Measurements from ENCODE around the gene PROX1. TPM values are rescaled to one million over a fixed set of nuclear protein-coding genes. Genes with fewer than 3 reads are reported as not detected.

PROX1 gene
- total and polyA plus RNA-seq, 2 experiments from 2014 or later, result under 0.01 to 0.20 TPM

GRCh38 chr1:213968146-213968825, 19.5 kb upstream of the PROX1 start:
- H3K4me2 ChIP-seq (ENCODE audit: unreplicated experiment), result no peak overlapping the region
- in situ Hi-C loops (cut with MboI), result no loop called here

GRCh38 chr1:213969958-213970555, 17.7 kb upstream of the PROX1 start:
- Histone ChIP-seq H4K20me1 (ENCODE audit: insufficient read depth) (no peaks in the 10 kb centered on the region), H3K9me3 (ENCODE audit: low read depth) (no peaks in the 10 kb centered on the region), H2AFZ (no peak overlapping the region), H3K27ac (no peak overlapping the region), H3K4me2 (ENCODE audit: unreplicated experiment) (no peak overlapping the region), H3K4me1 (ENCODE audit: insufficient read depth) (no peaks in the 10 kb centered on the region), H3K9me2 (ENCODE audit: insufficient read depth) (no peaks in the 10 kb centered on the region), H3K36me3 (ENCODE audit: low read depth) (no peaks in the 10 kb centered on the region), H3K4me3 (no peak overlapping the region), H3K27me3 (replicated peaks; ENCODE audit: insufficient read depth) (no peaks in the 10 kb centered on the region), H3F3A (ENCODE audit: insufficient read depth) (no peaks in the 10 kb centered on the region), H3K79me2 (ENCODE audit: insufficient read depth) (no peaks in the 10 kb centered on the region), H3K9ac (no peak overlapping the region)
- in situ Hi-C loops (cut with MboI), result no loop called here
- no peak for TF ChIP-seq EZH2phosphoT487 (IDR thresholded peaks at IDR 0.05; ENCODE audit: insufficient read depth, low read depth)
- TF ChIP-seq EZH2 (IDR thresholded peaks at IDR 0.05; ENCODE audit: insufficient read depth, poor library complexity, severe bottlenecking), result no peak
- 14 to 28% methylated on average over 2 of the region's 2 CpGs for WGBS, 2 experiments (ENCODE audit: low coverage in 1 of 2, low lambda C conversion rate in 2 of 2, missing lambda C conversion rate in 2 of 2)
- DNase-seq, result no peak

More at GRCh38 chr1:213968146-213968825, 19.5 kb upstream of the PROX1 start:
- H3K36me3 ChIP-seq (ENCODE audit: low read depth), result no peaks in the 10 kb centered on the region
- H3K4me3 ChIP-seq, result no peak overlapping the region
- no peak for TF ChIP-seq EZH2 (IDR thresholded peaks at IDR 0.05; ENCODE audit: insufficient read depth, poor library complexity, severe bottlenecking)
- TF ChIP-seq EZH2phosphoT487 (IDR thresholded peaks at IDR 0.05; ENCODE audit: insufficient read depth, low read depth), result no peak
- H3K9ac ChIP-seq, result no peak overlapping the region
- H4K20me1 ChIP-seq (ENCODE audit: insufficient read depth), result no peaks in the 10 kb centered on the region
- DNase-seq, result no peak
- no peaks in the 10 kb centered on the region for H3K9me3 ChIP-seq (ENCODE audit: low read depth)
- WGBS, 2 experiments (ENCODE audit: low coverage in 1 of 2, low lambda C conversion rate in 2 of 2, missing lambda C conversion rate in 2 of 2), result 36 to 38% methylated on average over 4 of the region's 4 CpGs
- H3K9me2 ChIP-seq (ENCODE audit: insufficient read depth), result no peaks in the 10 kb centered on the region
- no peak overlapping the region for H2AFZ ChIP-seq
- no peak overlapping the region for H3K27ac ChIP-seq
- H3K79me2 ChIP-seq (ENCODE audit: insufficient read depth), result no peaks in the 10 kb centered on the region
- no peaks in the 10 kb centered on the region for H3K27me3 ChIP-seq (replicated peaks; ENCODE audit: insufficient read depth)
- H3F3A ChIP-seq (ENCODE audit: insufficient read depth), result no peaks in the 10 kb centered on the region
- H3K4me1 ChIP-seq (ENCODE audit: insufficient read depth), result no peaks in the 10 kb centered on the region

GRCh38 chr1:213972141-213972540, 15.6 kb upstream of the PROX1 start:
- Histone ChIP-seq H3K9ac (no peak overlapping the region), H3K27me3 (replicated peaks; ENCODE audit: insufficient read depth) (no peaks in the 10 kb centered on the region), H4K20me1 (ENCODE audit: insufficient read depth) (no peaks in the 10 kb centered on the region), H2AFZ (no peak overlapping the region), H3K9me2 (ENCODE audit: insufficient read depth) (no peaks in the 10 kb centered on the region), H3K36me3 (ENCODE audit: low read depth) (no peaks in the 10 kb centered on the region), H3K4me3 (no peak overlapping the region), H3K4me2 (ENCODE audit: unreplicated experiment) (no peak overlapping the region), H3K79me2 (ENCODE audit: insufficient read depth) (no peaks in the 10 kb centered on the region), H3K27ac (no peak overlapping the region), H3K9me3 (ENCODE audit: low read depth) (no peaks in the 10 kb centered on the region), H3F3A (ENCODE audit: insufficient read depth) (no peaks in the 10 kb centered on the region), H3K4me1 (ENCODE audit: insufficient read depth) (no peaks in the 10 kb centered on the region)
- no peak for TF ChIP-seq EZH2 (IDR thresholded peaks at IDR 0.05; ENCODE audit: insufficient read depth, poor library complexity, severe bottlenecking)
- DNase-seq, result no peak
- WGBS, 2 experiments (ENCODE audit: low coverage in 1 of 2, low lambda C conversion rate in 2 of 2, missing lambda C conversion rate in 2 of 2), result 10 to 16% methylated on average over 2 of the region's 2 CpGs
- in situ Hi-C loops (cut with MboI), result no loop called here

- no peak for DNase-seq
- Histone ChIP-seq H3F3A (ENCODE audit: insufficient read depth) (no peaks in the 10 kb centered on the region), H3K9me3 (ENCODE audit: low read depth) (no peaks in the 10 kb centered on the region), H3K4me3 (no peak overlapping the region), H3K79me2 (ENCODE audit: insufficient read depth) (no peaks in the 10 kb centered on the region), H3K9ac (no peak overlapping the region), H4K20me1 (ENCODE audit: insufficient read depth) (no peaks in the 10 kb centered on the region), H3K4me1 (ENCODE audit: insufficient read depth) (no peaks in the 10 kb centered on the region), H3K9me2 (ENCODE audit: insufficient read depth) (no peaks in the 10 kb centered on the region), H3K36me3 (ENCODE audit: low read depth) (no peaks in the 10 kb centered on the region), H3K27me3 (replicated peaks; ENCODE audit: insufficient read depth) (peaks cover 1% of the 10 kb centered on the region; the same call in 1 of the 2 replicates), H3K27ac (no peak overlapping the region), H2AFZ (no peak overlapping the region), H3K4me2 (ENCODE audit: unreplicated experiment) (no peak overlapping the region)
- 25 to 35% methylated on average over 1 of the region's 1 CpG for WGBS, 2 experiments (ENCODE audit: low coverage in 1 of 2, low lambda C conversion rate in 2 of 2, missing lambda C conversion rate in 2 of 2)
- TF ChIP-seq EZH2 (IDR thresholded peaks at IDR 0.05; ENCODE audit: insufficient read depth, poor library complexity, severe bottlenecking) (no peak), EZH2phosphoT487 (IDR thresholded peaks at IDR 0.05; ENCODE audit: insufficient read depth, low read depth) (no peak)
- in situ Hi-C loops (cut with MboI), result no loop called here
These were observed 14.6 kb upstream of the PROX1 start for GRCh38 chr1:213973129-213973528.
